ENCODE results near the gene NAT16.

The NAT16 gene

DNA sequence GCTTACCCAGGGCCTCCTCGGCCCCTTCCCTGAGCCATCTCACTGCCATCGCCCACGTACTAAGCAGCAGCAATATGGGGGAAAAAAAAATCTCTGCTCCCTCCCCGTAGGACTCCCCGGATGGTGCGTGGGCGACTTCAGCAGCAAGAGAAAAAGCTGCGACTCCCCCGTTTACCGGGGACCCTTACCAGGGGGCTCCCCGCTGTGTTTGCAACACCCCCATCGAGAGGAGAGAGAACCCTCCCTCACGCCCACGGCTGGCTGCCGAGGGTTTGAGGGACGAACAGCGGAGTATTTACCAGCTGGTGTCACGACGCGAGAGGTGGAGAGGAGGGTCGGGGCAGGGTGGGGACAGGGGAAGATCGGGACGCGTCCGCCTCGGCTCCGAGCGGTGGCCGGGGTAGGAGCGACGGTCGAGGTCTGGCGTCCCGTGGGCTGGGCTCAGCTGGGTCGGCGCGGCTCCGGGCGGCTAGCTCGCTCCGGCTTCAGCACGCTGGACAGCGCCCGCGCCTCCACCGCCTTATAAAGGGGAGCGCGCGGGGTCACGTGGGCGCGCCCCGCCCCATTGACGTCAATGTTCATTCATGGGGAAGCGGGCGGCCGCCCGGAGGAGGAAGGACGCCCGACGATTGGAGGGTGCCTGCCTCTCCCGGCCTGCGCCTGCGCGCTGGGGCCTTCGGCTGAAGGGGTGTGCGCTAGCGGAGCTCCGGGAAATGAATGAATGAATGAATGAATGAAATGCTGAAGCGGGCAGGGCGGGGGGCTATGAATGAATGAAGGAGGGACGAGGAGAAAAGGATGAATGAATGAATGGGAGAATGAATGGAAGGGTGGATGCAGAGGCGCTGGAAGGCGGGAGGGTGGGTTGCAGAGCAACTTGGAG, 14.8 kb downstream of the NAT16 start, which contains the start of gene VGF:
Gene VGF, minus strand, starts transcription at position 495 of the 883 bp plus-strand sequence. CDS start 726 bp downstream, outside the sequence.
- 0 out of 2 replicates have a peak, but pooled peaks cover 1% of the 10 kb centered on the region for H3K36me3 ChIP-seq (ENCODE audit: insufficient read depth, low read length)
- DNase-seq, result no peak
- no peak within 1 kb of the TSS for H2AFZ ChIP-seq (ENCODE audit: low read depth, low read length)

DNA sequence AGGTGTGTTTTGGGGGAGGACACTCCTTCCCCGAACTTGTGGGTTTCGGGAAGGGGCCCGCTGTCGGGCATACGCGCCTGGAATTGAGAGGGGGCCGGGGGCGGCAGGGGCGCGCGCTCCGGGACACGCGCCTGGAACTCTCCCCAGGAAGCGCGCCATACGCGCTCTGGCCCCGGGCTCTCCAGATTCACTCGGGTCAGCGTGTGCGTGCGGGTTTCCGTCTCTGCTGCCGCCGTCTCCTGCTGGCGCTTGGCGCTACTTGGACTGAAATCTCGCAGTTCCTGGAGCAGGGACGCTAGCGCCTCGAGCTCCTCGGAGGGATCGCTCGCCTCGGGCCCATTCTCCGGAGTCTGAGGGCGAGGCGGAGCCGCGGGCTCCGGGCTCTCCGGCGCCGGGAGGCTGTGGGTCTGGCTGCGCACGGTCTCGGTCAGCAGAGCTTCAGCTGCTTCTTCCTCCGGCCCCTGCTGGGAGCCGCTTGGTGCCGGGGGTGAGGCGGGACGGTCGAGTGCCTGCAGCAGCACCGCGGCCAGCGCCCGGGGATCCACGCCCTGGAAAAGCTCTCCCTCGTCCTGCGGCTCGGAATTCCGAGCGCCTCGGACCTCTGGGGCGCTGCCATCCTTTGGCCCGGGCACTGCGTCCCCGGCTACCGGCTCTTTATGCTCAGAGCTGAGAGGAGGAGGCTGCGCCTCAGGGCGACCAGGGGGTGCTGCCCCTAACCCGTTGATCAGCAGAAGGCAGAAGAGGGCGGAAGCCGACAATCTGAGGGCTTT, 15.8 kb downstream of the NAT16 start:
- peak overlapping the region; percentile 81 for H3K27ac ChIP-seq (ENCODE audit: low read length)
- TF ChIP-seq, protein P1, sequence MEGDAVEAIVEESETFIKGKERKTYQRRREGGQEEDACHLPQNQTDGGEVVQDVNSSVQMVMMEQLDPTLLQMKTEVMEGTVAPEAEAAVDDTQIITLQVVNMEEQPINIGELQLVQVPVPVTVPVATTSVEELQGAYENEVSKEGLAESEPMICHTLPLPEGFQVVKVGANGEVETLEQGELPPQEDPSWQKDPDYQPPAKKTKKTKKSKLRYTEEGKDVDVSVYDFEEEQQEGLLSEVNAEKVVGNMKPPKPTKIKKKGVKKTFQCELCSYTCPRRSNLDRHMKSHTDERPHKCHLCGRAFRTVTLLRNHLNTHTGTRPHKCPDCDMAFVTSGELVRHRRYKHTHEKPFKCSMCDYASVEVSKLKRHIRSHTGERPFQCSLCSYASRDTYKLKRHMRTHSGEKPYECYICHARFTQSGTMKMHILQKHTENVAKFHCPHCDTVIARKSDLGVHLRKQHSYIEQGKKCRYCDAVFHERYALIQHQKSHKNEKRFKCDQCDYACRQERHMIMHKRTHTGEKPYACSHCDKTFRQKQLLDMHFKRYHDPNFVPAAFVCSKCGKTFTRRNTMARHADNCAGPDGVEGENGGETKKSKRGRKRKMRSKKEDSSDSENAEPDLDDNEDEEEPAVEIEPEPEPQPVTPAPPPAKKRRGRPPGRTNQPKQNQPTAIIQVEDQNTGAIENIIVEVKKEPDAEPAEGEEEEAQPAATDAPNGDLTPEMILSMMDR (IDR thresholded peaks at IDR 0.05; ENCODE audit: borderline replicate concordance, extremely low read depth, low read length, poor library complexity, severe bottlenecking), result no peak
- no peak for TF ChIP-seq EZH2 (IDR thresholded peaks at IDR 0.05; ENCODE audit: borderline replicate concordance, low read depth, low read length, severe bottlenecking)
- peaks cover 57% of the 10 kb centered on the region for H3K4me1 ChIP-seq (ENCODE audit: insufficient read depth, low read length)
- peaks cover 12% of the 10 kb centered on the region for H3K27me3 ChIP-seq (ENCODE audit: insufficient read depth, low read length, poor library complexity)
- H3K4me2 ChIP-seq (ENCODE audit: insufficient read depth, low read length), result peak overlapping the region; percentile 78
- no peaks in the 10 kb centered on the region for H3K9me3 ChIP-seq (ENCODE audit: insufficient read depth, low read length, severe bottlenecking)
- no peak for ATAC-seq (ENCODE audit: insufficient read depth, low read depth)
- H3K79me2 ChIP-seq (ENCODE audit: insufficient read depth, low read length), result peaks cover 3% of the 10 kb centered on the region
- H3K9ac ChIP-seq (ENCODE audit: low read depth, low read length), result peak overlapping the region; percentile 61
- DNase-seq, result no peak
- peak overlapping the region; percentile 93; the same call in 1 of the 2 replicates for H2AFZ ChIP-seq (ENCODE audit: low read depth, low read length)
- peaks cover 10% of the 10 kb centered on the region for H3K36me3 ChIP-seq (ENCODE audit: insufficient read depth, low read length)
- peak overlapping the region; percentile 31 to 72 for H3K4me3 ChIP-seq (ENCODE audit: low read depth in 1 of 2, low read length in 2 of 2)
- H4K20me1 ChIP-seq (ENCODE audit: insufficient read depth, low read length), result peaks cover 40% of the 10 kb centered on the region

More for the DNA sequence above, 14.8 kb downstream of the NAT16 start, which contains the start of gene VGF:
- peak within 1 kb of the TSS in 1 of 2 experiments; percentile 72; a peak in 2 of 4 replicates for H3K4me3 ChIP-seq (ENCODE audit: low read depth in 1 of 2, low read length in 2 of 2)
- ATAC-seq (ENCODE audit: insufficient read depth, low read depth), result no peak
- peak within 1 kb of the TSS; percentile 78 for H3K4me2 ChIP-seq (ENCODE audit: insufficient read depth, low read length)
- peaks cover 67% of the 10 kb centered on the region for H3K4me1 ChIP-seq (ENCODE audit: insufficient read depth, low read length)
- H3K9me3 ChIP-seq (ENCODE audit: insufficient read depth, low read length, severe bottlenecking), result no peaks in the 10 kb centered on the region
- peaks cover 46% of the 10 kb centered on the region for H4K20me1 ChIP-seq (ENCODE audit: insufficient read depth, low read length)
- H3K79me2 ChIP-seq (ENCODE audit: insufficient read depth, low read length), result peaks cover 3% of the 10 kb centered on the region
- H3K27me3 ChIP-seq (ENCODE audit: insufficient read depth, low read length, poor library complexity), result peaks cover 17% of the 10 kb centered on the region
- H3K27ac ChIP-seq (ENCODE audit: low read length), result no peak within 1 kb of the TSS
- H3K9ac ChIP-seq (ENCODE audit: low read depth, low read length), result peak within 1 kb of the TSS; percentile 61; the same call in 1 of the 2 replicates
- TF ChIP-seq EZH2 (IDR thresholded peaks at IDR 0.05; ENCODE audit: borderline replicate concordance, low read depth, low read length, severe bottlenecking), result no peak
- TF ChIP-seq, protein P1 (IDR thresholded peaks at IDR 0.05; ENCODE audit: borderline replicate concordance, extremely low read depth, low read length, poor library complexity, severe bottlenecking), result no peak

DNA sequence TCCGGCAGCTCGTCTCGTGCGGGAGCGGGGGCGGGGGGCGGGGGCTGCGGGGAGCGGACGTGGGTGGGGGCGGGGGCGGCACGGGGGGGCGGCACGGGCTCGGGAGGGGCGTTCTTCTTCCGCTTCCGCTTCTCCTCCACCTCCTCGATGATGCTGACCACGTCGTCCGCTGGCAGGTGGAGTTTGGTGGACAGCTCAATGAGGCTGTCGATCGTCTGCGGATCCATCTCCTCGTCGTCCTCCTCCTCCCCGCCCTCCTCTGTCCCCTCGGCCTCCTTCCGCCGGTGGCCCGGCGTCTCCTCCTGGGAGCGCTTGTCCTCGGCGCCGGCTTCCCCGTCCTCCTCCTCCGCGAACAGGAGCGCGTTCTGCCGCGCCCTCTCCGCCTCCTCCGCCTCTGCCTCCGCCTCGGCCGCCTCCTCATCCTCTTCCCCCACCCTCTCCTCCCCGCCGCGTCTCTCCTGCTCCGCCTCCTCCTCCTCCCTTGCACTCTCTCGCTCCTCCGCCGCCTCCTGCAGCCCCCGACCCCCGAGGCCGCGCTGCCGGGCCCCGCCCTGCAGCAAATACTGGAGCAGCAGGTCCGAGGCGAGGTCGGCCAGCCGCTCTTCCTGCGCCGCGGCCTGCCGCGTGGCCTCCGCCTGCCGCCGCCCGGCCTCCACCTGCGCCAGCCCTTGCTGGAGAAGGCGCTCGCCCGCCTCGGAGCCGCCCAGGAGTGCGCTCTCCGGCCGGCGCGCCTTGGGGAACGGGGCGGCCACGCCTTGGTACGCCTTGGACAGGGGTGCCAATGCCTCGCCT, 16.6 kb downstream of the NAT16 start:
- Histone ChIP-seq H3K4me3 (ENCODE audit: low read depth in 1 of 2, low read length in 2 of 2) (peak overlapping the region; percentile 31 to 72), H3K4me1 (ENCODE audit: insufficient read depth, low read length) (peaks cover 51% of the 10 kb centered on the region)

More for the DNA sequence above, 16.6 kb downstream of the NAT16 start:
- peak overlapping the region; percentile 93 for H2AFZ ChIP-seq (ENCODE audit: low read depth, low read length)
- peaks cover 3% of the 10 kb centered on the region for H3K79me2 ChIP-seq (ENCODE audit: insufficient read depth, low read length)
- TF ChIP-seq, protein P1 (IDR thresholded peaks at IDR 0.05; ENCODE audit: borderline replicate concordance, extremely low read depth, low read length, poor library complexity, severe bottlenecking), result no peak
- TF ChIP-seq EZH2 (IDR thresholded peaks at IDR 0.05; ENCODE audit: borderline replicate concordance, low read depth, low read length, severe bottlenecking), result no peak
- H3K4me2 ChIP-seq (ENCODE audit: insufficient read depth, low read length), result peak overlapping the region; percentile 78
- H3K9me3 ChIP-seq (ENCODE audit: insufficient read depth, low read length, severe bottlenecking), result no peaks in the 10 kb centered on the region
- peak overlapping the region; percentile 90 for H3K27ac ChIP-seq (ENCODE audit: low read length)
- peaks cover 38% of the 10 kb centered on the region for H4K20me1 ChIP-seq (ENCODE audit: insufficient read depth, low read length)
- ATAC-seq (ENCODE audit: insufficient read depth, low read depth), result peak; percentile 80
- peaks cover 16% of the 10 kb centered on the region for H3K36me3 ChIP-seq (ENCODE audit: insufficient read depth, low read length)
- H3K9ac ChIP-seq (ENCODE audit: low read depth, low read length), result peak overlapping the region; percentile 61
- H3K27me3 ChIP-seq (ENCODE audit: insufficient read depth, low read length, poor library complexity), result peaks cover 9% of the 10 kb centered on the region
- peak; percentile 84 for DNase-seq

Data from DND-41 (cell line).